Small intestine (tissue), 7 donors: ENCODE results near the gene H2BW1. TPM values are rescaled to one million over a fixed set of nuclear protein-coding genes. Genes with fewer than 3 reads are reported as not detected.
"Not testable (repeated sequence)": the region's sequence is repeated elsewhere in the genome, so short reads cannot be mapped to it uniquely, and the experiment has no call there.

Source experiments
- DNase-seq, 2 donors: peaks; one replicate each; pipeline versions ENCODE4 v3.0.0 to v3.0.0-alpha.2; 2013
- FAIRE-seq: peaks from 2 replicates; lab custom pipeline; 2012; peaks lifted over from hg19 to GRCh38; lab: Jason Lieb, UNC
- H3K27ac ChIP-seq, 3 donors: one replicate each; pipeline ENCODE4 v1.5.1; 2013; ENCODE audit warnings: low read length in 2 of 3, mild to moderate bottlenecking in 2 of 3, control low read depth in 1 of 3, inconsistent platforms in 1 of 3, low read depth in 1 of 3, moderate library complexity in 1 of 3
- H3K27me3 ChIP-seq, 3 donors: one replicate each; pipeline ENCODE4 v1.6.1; 2013; ENCODE audit warnings: low read length in 3 of 3, inconsistent platforms in 1 of 3; ENCODE audit not compliant: control insufficient read depth in 3 of 3, insufficient read depth in 3 of 3
- H3K36me3 ChIP-seq, 3 donors: one replicate each; pipeline ENCODE4 v1.6.1; 2013; ENCODE audit warnings: low read length in 3 of 3, inconsistent platforms in 1 of 3, low read depth in 1 of 3, mild to moderate bottlenecking in 1 of 3, moderate library complexity in 1 of 3; ENCODE audit not compliant: control insufficient read depth in 3 of 3, insufficient read depth in 2 of 3
- H3K4me1 ChIP-seq, 3 donors: one replicate each; pipeline ENCODE4 v1.6.1; 2013; ENCODE audit warnings: low read length in 2 of 3, inconsistent platforms in 1 of 3, low read depth in 1 of 3, mild to moderate bottlenecking in 1 of 3, moderate library complexity in 1 of 3; ENCODE audit not compliant: control insufficient read depth in 3 of 3, insufficient read depth in 2 of 3
- H3K4me3 ChIP-seq, 3 donors: one replicate each; pipeline ENCODE4 v1.5.1; 2013; ENCODE audit warnings: low read length in 3 of 3, control low read depth in 1 of 3, inconsistent platforms in 1 of 3, low read depth in 1 of 3, mild to moderate bottlenecking in 1 of 3, moderate library complexity in 1 of 3
- H3K9me3 ChIP-seq, 2 donors: one replicate each; pipeline ENCODE4 v1.6.1; 2013; ENCODE audit warnings: low read depth in 1 of 2, low read length in 1 of 2; ENCODE audit not compliant: control insufficient read depth in 2 of 2, insufficient read depth in 1 of 2
- WGBS, 3 donors: extraction: QIAGEN DNeasy Blood & Tissue Kit; methylation state at CpG; one replicate each; pipeline ENCODE4 v1.1.7; 2013; 5-methylcytosine and 5-hydroxymethylcytosine counted together
- polyA plus RNA-seq, 4 donors: library from polyadenylated mRNA; stranded (reverse) in 3 of 4; unstranded in 1 of 4; fragments of 200-250 nt in 3 of 4; fragments of 120-200 nt in 1 of 4; gene quantifications; one replicate each; pipeline versions ENCODE4 v1.2.1 to v1.2.3, GENCODE V29; 2013
- donor health status: healthy with polysubstance abuse.
- donor health status: control.
- donor health status: control.
- donor health status: Bipolar disorder and iron deficiency.
- donor health status: healthy.

H2BW1 gene
- polyA plus RNA-seq, 4 donors, result not detected

DNA sequence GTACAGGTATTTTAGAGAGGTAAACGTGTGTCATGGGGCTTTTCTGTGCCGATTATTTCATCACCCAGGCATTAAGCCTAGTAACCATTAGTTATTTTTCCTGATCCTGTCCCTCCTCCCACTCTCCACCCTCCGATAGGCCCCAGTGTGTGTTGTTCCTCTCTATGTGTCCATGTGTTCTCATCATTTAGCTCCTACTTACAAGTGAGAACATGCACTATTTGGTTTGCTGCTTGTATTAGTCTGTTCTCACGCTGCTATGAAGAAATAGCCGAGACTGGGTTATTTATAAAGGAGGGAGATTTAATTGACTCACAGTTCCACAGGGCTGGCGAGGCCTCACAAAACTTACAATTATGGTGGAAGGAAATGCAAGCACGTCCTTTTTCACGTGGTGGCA lies 2.1 kb upstream of the H2BW1 start:
- not testable (repeated sequence) for FAIRE-seq, H3K4me1 ChIP-seq, DNase-seq, H3K4me3 ChIP-seq, H3K27ac ChIP-seq, H3K27me3 ChIP-seq, H3K36me3 ChIP-seq, H3K9me3 ChIP-seq
- 66 to 89% (median 70%) methylated on average over 8 of the region's 8 CpGs for WGBS, 3 donors

DNA sequence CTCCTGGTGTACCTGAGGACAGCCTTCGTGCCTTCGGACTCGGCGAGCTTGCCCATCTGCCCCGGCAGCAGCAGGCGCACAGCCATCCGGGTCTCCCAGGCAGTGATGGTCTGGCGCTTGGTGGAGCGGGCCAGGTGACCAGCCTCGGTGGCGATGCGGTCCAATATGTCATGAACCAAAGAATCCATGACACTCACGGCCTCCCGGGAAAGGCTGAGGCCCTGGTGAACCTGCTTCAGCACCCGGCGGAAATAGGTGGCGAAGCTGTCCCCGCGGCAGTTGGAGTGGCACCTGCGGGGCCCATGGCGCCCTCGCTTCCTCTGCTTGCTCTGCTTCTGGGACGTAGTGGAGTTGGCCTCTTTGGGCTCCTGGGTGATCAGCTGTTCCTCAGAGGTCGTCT lies 350 bp downstream of the H2BW1 start:
- H3K27ac ChIP-seq, result no peak overlapping the region
- no peak overlapping the region for H3K4me3 ChIP-seq
- no peaks in the 10 kb centered on the region for H3K27me3 ChIP-seq
- H3K4me1 ChIP-seq, result no peaks in the 10 kb centered on the region
- no peaks in the 10 kb centered on the region for H3K36me3 ChIP-seq
- DNase-seq (no peak), FAIRE-seq (no peak)
- WGBS, 3 donors, result 94 to 97% (median 95%) methylated on average over 22 to 24 of the region's 24 CpGs
- H3K9me3 ChIP-seq, result no peaks in the 10 kb centered on the region

DNA sequence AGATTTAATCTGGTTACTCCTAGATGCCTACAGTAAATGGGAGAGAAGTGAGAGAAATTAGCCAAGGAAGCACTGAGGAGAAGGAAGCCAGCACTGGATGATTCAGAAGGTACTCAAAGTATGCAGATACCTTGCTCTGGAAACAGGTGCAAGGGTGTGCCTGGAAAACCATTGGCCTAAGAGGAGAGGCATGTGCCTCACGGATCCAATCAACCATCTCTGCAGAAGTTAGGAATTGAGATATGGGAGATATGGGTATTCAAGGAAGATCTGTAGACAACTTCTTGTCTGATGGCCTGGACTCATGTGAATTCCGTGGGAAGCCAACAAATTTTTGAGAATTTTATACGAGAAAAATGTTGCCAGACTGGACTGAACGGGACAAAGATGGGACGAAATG lies 4.7 kb downstream of the H2BW1 start:
- DNase-seq, result no peak
- Histone ChIP-seq H3K4me3 (no peak overlapping the region), H3K36me3 (no peaks in the 10 kb centered on the region), H3K27me3 (no peaks in the 10 kb centered on the region), H3K27ac (no peak overlapping the region), H3K4me1 (no peaks in the 10 kb centered on the region), H3K9me3 (no peaks in the 10 kb centered on the region)
- 65 to 69% (median 67%) methylated on average over 5 of the region's 5 CpGs for WGBS, 3 donors
- FAIRE-seq, result no peak

- no peak overlapping the region for H3K27ac ChIP-seq
- H3K9me3 ChIP-seq, result no peaks in the 10 kb centered on the region
- no peak overlapping the region for H3K4me3 ChIP-seq
- H3K4me1 ChIP-seq, result no peaks in the 10 kb centered on the region
- H3K36me3 ChIP-seq, result no peaks in the 10 kb centered on the region
- FAIRE-seq, result no peak
- WGBS, 3 donors, result 28 to 40% (median 32%) methylated on average over 5 of the region's 5 CpGs
- peaks cover 0 to 4% (median 0%) of the 10 kb centered on the region in 3 donors for H3K27me3 ChIP-seq
- no peak for DNase-seq
Observed at GRCh38 chrX:103999234-103999633, 14.3 kb downstream of the H2BW1 start.

GRCh38 chrX:103983508-103983907 lies 30.0 kb downstream of the H2BW1 start:
- H3K4me1 ChIP-seq, H3K36me3 ChIP-seq, H3K4me3 ChIP-seq, H3K27ac ChIP-seq, H3K9me3 ChIP-seq, FAIRE-seq, DNase-seq, H3K27me3 ChIP-seq: not testable (repeated sequence)
- WGBS, 3 donors, result no CpG with 5 or more reads among the region's 13 CpGs

- no CpG with 5 or more reads among the region's 55 CpGs for WGBS, 3 donors
- DNase-seq, H3K36me3 ChIP-seq, FAIRE-seq, H3K9me3 ChIP-seq, H3K4me1 ChIP-seq, H3K27ac ChIP-seq, H3K27me3 ChIP-seq, H3K4me3 ChIP-seq: not testable (repeated sequence)
Observed at GRCh38 chrX:103962411-103963278, 50.9 kb downstream of the H2BW1 start, which contains the start of gene TMSB15B. TMSB15B (plus strand) TSS chrX:103962627.

Other genes with a start within 250 kb of the H2BW1 start
- 1 to 10 TPM in 3 of 4 donors, not detected in 1; 1.9 to 7.6 (median 5.8) TPM for gene PLP1, start 236.9 kb downstream of the H2BW1 start, polyA plus RNA-seq
- 1 to 10 TPM in 2 of 4 donors, under 1 TPM in 1, not detected in 1; 0.27 to 1.7 (median 1.1) TPM for gene RAB9B, start 181.5 kb downstream of the H2BW1 start, polyA plus RNA-seq
- gene TMSB15B, start 51.1 kb downstream of the H2BW1 start, polyA plus RNA-seq, result 1 to 10 TPM; 1.8 to 6.8 (median 4.1) TPM
- gene H2BW2, start 26.2 kb upstream of the H2BW1 start, polyA plus RNA-seq, result not detected
- gene TMSB15C, start 62.5 kb upstream of the H2BW1 start, polyA plus RNA-seq, result 1 to 10 TPM in 1 of 4 donors, under 1 TPM in 1, not detected in 2; 0.54 to 2.9 TPM
- gene ZCCHC18, start 98.8 kb upstream of the H2BW1 start, polyA plus RNA-seq, result under 1 TPM in 2 of 4 donors, not detected in 2; 0.70 to 0.93 TPM
- 1 to 10 TPM; 2.2 to 9.4 (median 7.7) TPM for gene SLC25A53, start 143.3 kb upstream of the H2BW1 start, polyA plus RNA-seq
- gene FAM199X, start 152.7 kb upstream of the H2BW1 start, polyA plus RNA-seq, result 10 to 100 TPM in 2 of 4 donors, 1 to 10 TPM in 2; 4.9 to 21.0 (median 10.3) TPM
- not detected for gene ESX1, start 241.2 kb upstream of the H2BW1 start, polyA plus RNA-seq